NCI-H345 treated with DMSO at 0.1 percent for 48 hours (cell line): ENCODE results near the gene NPPA.
"Not testable (repeated sequence)": the region's sequence is repeated elsewhere in the genome, so short reads cannot be mapped to it uniquely, and the experiment has no call there.

Experiments used
- DNase-seq: peaks from one replicate; lab custom pipeline; 2025; ENCODE audit not compliant: unreplicated experiment; lab: John Stamatoyannopoulos, UW

Gene NPPA

DNA sequence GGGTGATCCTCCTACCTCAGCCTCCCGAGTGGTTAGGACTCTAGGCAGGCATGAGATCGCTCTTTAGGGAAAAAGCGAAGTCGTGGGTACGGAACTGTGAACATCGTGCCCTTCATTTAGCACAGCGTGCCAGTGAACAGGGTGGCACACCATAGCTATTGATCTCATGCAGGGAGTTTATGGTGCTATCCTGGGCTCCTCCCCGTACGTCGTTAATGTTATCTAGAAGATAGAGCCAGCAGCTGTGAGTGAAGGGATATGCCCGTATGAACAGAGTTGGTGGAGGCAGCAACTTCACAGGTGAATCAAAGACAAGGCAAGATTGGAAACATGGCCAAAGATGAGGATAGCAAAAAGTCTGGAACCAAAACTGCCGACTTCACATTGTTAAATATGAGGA, 30.4 kb downstream of the NPPA start:
- DNase-seq: no peak

DNA sequence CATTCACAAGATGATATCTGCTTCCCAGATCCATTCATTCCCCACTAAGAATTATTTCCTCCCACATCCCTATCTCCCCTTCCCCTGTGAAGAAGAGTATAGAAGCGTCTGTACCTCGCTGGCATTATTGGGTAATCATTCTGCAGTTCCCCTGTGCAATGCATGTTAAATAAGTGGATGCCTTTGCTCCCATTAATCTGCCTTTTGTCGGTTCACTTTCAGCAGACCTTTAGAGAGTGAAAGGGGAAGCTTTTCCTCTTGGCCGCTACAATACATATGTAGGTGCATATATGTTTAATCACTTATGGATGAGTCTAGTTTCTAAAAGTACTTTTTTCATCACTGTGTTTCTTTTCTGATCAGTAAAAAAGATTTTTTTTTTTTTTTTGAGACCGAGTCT, 34.6 kb downstream of the NPPA start:
- DNase-seq: no peak

DNA sequence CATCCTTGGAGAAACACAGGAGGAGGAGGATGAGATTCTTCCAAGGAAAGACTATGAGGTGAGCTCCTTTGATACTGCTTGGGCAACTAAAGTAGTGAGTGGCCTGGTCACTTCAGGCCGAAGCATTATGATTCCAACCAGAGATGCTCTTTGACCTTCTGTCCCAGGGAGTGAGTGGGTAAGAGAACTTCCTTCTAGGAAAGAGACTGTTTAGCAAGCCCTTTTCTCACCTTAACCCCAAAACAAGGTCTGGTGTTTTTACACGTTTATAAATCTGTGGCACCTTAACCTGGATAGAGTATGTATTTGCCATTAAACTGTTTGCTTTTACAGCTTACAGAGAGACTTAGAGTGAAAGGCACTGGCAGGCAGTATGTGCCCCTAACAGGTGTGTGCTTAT, 40.5 kb downstream of the NPPA start:
- no peak for DNase-seq

DNA sequence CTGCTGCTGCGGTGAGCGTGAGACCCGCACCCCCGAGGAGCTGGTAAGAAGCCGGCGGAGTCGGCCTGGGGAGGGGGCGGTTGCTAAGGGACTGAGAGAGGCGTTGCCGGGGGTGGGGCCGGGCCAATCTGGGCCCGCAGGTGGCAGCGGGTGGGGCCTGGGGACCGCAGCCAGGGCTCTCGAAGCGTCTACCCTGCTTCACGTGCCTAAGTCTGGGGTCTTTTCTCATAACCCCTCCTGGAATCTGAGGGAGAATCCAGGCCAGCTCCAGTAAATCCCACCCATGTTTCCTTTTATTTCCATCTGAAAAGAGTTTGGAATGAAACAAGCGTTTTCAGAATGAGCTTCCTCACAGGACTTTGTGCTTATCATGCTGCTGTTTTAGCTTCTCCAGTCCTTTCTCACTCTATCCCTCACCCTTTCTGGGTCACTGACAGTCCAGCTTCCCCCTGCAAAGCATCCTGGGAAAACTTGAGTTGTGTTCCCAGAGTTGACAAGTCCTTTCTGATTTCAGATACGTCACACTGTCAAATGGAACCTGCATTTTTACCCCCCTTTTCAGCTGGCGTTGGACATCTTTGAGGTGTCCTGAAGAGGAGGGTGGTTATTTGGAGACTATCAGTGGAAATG, 41.2 kb downstream of the NPPA start:
- peak; percentile 72 for DNase-seq

DNA sequence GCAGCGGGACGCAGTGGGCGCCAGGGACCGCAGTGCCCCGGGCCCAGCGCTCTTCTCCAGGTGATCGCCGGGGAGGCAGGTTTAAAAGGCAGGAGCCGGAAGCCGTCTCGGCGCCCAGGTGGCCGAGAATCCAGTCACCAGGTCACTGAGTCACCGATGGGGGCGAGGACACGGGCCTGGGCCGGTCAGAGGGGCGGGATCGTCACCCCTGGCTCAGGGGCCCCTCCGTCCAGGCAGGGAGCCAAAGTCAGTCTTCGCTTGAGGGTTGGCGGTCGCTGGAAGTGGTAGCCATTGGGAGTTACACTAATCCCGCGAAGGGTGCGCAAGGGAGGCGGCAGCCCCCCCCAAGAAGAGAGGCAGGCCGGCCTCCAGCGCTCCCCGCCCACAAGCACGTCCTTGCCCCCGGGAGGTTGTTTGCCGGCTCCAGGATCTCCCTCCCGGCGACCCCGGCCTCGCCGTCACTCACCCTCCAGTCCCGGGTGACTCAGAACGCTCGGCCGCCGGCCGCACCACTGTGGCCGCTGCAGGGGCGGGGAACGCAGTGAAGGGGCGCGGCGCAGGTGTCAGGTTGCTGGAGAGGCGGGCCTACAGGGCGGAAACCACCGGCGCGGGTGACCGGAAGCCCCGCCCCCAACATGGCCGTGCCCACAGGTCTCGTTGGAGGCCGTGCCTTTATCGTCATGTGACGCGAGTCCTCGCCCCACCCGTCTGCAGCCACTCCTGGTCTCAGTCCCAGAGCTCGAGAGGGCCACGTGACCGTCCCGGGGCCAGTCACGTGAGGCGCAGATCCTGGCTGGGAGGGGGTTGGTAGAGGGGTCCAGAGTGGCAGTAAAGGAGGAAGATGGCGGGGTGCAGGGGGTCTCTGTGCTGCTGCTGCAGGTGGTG, 41.9 kb downstream of the NPPA start, which contains the start of the genes CLCN6 and MTHFR:
CLCN6 (plus strand) TSS at position 770 of the 885 bp plus-strand sequence; CDS start at position 842, 72 bp downstream.
MTHFR (minus strand) TSS at position 543 of the 885 bp plus-strand sequence. CDS start 2,848 bp downstream, outside the sequence.
- peak; percentile 96 for DNase-seq

DNA sequence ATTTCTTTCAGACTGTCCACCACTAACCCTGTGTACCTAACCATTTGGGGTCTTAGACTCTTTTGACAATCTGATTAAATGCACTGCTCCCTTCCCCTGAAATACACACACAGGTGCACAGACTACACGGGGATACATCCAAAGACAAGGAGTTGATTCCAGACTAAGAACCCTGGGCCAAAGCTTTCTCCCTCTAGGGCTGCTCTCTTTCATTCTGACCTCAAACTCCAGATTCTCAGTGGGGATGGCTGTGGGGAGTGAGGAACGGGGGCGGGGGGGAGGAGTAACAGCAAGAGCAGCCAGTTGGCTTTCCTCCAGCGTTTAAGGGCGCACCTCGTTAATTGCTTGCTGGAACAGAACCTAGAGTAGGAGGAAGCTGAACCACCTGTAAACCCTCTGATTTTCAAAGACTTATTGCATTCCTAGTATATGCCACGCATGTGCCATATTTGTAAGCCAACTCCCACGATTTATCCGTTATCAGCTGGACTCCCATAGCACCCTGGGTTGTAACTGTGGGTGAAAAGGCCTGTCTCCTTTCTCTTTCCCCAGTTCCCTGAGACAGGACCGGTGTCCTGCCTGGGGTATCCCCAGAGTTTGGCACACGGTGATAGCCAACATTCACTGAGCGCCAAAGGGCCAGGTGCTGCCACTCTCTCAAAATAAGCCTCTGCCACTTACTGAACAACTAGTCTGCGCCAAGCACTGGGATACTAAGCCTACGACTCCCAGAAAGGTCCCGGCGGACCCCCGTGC, 42.7 kb downstream of the NPPA start:
- DNase-seq: no peak

DNA sequence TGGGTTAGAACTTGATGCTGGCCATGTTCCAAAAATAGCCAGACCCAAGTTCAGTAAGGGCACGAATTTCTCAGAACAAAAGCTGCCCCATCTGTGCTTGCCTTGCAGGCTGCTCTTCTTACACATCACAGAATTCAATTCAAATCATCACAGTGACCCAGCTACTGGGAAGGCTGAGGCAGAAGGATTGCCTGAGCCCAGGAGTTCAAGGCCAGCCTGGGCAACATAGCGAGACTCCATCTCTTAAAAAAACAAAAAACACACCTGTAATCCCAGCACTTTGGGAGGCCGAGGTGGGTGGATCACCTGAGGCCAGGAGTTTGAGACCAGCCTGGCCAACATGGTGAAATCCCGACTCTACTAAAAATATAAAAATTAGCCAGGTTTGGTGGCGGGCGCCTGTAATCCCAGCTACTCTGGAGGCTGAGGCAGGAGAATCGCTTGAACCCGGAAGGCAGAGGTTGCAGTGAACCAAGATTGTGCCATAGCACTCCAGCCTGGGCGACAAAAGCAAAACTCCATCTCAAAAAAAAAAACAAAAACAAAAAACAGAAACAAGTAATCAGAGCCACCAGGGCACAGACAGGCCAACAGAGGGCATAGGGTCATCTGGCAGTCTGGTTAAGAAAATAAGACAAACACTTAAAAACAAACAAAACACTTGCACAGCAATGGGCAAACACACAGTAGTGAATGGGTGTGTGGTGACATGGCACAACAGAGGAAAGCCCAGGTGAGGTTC, 43.5 kb downstream of the NPPA start:
- DNase-seq: not testable (repeated sequence)

DNA sequence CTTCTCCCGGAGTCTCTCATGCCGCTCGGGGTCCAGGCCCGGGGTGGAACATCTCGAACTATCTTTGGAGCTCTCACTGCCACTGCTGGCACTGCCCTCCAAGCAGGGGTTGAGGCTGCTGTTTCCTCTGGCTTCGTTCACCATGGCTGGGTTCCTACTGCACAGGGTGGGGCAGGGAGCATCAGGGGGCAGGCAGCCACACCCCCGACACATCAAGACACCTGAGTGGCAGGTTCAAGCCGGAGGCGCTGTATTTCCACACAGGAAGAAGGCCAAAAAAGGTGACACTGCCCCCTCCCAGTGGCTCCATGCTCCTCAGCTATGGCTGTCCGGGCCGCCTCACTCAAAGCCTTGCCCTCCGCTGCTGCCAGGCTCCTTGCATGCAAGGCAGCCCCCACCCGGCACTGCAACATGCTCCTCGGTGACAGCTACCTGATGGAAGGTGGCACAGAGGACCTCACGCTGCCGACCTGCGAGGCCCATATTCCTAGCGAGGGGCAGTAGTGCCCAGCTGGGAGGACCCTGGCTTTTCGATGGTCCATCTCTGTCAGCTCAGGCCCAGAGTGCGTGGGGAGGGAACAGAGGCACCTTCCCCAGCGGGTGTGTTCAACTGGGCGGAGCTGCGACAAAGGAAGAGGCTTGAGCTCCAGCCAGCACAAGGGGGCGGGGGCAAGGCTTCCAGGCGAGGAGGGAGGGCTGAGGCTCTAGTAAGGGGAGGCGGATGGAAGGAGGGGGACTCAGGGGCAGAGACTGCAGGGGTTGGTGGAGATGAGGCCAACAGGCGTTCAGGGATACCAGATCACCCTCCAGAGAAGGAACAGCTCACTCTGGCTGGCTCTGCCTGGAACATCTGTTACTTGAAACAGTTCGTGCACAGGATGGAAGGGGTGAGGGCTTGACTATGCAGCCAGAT, 44.4 kb downstream of the NPPA start:
- DNase-seq: no peak

DNA sequence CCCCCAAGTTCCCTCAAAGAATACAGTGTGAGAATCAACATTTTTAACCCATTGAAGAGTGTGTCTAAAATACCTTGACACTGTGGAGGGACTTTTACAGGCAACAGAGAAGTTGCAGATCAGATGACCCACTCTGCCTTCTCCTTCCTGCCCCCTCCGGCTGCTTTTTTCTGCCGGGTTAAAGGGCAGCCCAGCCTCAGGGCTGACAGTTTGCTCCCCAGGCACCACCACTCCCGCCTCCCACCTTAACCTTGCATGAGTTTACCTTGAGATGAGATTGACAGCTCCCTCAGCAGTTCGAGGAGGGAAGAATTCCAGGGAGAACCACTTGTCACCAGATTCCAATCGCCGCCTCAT, 45.0 kb downstream of the NPPA start:
- no peak for DNase-seq

DNA sequence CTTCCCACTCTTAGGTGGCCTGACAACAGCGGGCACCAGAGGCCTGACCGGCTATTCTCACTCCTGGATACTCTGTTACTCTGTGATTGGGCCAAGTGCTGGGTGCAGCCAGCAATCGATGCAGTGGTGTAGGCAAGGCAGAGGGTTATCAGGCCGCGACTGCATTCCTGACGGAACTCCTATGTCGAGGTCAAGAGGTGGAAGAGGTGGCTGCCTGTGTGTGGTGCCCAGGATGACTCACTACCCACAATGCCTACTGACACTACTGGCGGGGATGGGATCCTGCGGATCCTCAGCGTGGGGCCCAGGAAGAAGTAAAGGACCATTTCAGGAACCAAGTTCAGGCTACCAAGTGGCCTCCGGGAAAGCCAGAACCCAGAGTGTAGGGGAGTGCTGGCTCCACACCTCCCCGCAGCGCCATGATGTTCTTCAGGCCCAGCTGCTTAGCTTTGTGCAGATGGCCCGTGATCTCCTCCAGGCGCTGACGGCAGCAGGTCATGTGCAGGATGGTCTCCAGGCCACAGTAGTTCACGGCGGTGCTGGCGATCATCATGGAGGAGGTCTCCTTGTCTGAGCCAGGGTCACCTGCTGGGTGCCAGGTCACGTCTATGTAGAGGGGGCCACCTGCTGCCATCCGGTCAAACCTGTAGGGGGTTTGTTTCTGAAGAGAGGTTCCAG, 46.7 kb downstream of the NPPA start:
- DNase-seq: no peak

DNA sequence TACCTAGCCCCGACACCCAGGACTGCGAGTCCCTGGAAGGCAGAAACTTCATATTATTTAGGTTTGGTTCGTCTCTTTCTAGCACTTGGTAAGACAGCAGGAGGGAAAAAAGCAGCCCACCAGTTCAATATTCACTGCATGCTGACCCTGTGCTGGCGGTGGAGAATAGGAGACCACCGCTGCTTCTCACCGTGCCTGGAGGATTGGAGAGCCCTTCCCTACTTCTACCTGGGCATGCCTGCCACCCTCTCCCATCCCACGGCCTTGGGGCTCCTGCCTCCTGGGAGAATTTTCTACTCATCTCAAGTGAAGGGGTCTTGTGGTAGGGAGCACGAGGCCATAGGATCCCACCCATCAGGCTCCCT, 47.2 kb downstream of the NPPA start:
- no peak for DNase-seq

DNA sequence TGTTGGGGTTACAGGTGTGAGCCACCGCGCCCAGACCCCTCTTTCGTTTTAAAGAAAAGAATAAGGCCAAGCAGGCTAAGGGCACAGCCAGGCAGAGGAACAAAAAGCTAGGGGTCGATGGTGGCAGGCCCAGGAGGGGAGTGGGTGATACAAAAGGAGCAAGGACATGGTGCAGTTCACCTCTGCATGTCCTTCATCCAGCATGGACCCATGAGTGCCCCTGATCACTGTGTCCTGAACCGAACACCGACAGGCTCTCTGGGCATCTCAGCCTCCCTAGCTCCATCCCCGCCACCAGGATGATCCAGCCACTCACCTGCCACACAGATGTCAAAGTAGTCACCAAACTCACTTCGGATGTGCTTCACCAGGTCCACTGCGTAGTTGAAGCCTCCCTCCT, 47.7 kb downstream of the NPPA start:
- DNase-seq: no peak

DNA sequence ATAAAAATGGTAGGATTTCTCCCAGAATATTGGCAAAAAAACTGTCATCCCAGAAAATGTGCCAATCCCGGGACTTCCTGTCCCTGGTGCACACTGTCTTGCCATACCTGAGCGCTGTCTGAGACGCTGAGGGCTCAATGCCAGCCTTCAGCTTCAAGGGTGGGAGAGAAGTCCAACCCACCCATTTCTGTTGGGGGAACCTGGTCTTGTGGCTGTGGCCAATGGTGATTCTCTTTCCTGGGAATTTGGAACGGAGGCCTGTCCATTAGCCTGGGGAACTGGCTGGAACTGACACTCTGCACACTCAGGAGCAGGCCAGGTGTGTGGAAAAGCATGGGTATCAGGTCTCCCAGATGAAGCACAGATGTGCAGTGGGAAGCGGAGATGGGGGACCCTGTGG, 48.5 kb downstream of the NPPA start:
- DNase-seq: no peak

DNA sequence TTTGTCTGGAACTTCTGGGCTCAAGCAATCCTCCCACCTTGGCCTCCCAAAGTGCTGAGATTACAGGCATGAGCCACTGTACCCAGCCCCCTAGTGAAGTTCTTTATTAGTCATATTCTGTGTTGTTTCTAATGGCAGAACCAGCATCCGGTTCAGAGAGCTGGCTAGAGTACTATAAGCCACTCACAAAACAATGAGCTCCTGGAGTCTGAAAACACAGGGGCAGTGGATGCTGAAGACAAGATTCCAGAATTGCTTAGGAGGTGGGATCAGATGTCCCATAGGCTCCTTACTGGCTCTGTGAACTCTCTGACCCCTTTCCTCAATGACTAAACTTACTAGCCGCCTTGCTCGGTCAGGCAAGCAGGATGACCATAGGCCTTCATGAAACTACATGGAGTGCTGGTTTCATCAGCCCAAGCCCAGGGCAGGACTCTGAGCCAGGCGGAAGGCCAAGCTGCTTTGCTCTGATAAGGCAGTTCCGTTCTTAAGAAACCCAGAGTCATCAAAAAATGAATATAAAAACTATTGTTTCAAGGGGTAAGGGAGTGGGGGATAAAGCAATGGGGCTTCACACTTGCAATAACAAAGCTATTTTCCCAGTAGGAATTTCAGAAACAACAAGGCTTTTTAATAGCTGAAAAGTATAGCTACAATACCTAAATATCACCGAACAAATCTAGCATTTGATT, 49.9 kb downstream of the NPPA start:
- no peak for DNase-seq

DNA sequence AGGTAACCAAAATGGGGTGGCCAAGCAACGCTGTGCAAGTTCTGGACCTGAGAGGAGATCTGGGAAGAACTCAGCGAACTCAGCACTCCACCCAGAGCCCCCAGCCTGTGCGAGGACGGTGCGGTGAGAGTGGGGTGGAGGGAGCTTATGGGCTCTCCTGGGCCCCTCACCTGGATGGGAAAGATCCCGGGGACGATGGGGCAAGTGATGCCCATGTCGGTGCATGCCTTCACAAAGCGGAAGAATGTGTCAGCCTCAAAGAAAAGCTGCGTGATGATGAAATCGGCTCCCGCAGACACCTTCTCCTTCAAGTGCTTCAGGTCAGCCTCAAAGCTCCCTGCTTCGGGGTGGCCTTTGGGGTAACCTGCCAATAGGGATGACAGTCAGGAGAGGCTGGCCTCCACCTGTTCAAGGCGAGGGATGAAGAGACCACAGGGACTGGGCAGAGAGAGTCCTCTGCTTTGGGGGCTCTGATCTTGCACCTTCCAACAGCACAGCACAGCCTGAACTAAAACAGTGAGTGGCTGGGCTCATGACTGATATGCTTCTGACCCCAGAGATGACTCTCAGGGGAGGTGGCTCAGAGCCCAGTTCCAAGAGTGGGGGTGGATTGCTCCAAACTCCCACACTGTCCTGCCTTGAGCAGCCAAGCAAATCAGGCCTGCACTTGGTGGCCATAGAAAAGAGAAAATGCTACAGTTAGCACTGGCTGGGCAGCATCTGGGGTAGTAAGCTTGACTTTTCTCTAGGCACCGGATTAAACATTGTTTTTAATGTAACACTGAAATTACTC, 51.4 kb downstream of the NPPA start:
- DNase-seq: no peak
